ENCODE results near the gene LGR4. TPM values are rescaled to one million over a fixed set of nuclear protein-coding genes. Genes with fewer than 3 reads are reported as not detected.

LGR4 gene
- total RNA-seq, 4 donors from 2014 or later, result 28.7 to 165 (median 120) TPM

DNA sequence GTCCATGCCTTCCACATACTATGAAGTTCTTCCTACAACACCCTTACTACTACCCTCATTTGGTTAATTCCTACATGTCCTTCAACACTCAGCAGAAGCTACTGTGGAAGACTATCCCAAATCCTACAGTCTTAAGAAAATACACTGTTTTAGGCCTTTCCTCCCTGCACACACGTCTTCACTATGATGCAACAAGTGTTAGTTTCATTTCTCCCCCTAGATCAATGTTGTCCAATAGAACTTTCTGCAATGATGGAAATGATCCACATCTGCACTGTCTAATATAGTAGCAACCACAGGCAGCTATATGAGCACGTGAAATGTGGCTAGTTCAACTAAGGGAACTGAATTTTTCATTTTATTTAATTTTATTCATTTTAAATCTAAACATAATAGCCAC, 62.8 kb downstream of the LGR4 start:
- TF ChIP-seq, protein P1, sequence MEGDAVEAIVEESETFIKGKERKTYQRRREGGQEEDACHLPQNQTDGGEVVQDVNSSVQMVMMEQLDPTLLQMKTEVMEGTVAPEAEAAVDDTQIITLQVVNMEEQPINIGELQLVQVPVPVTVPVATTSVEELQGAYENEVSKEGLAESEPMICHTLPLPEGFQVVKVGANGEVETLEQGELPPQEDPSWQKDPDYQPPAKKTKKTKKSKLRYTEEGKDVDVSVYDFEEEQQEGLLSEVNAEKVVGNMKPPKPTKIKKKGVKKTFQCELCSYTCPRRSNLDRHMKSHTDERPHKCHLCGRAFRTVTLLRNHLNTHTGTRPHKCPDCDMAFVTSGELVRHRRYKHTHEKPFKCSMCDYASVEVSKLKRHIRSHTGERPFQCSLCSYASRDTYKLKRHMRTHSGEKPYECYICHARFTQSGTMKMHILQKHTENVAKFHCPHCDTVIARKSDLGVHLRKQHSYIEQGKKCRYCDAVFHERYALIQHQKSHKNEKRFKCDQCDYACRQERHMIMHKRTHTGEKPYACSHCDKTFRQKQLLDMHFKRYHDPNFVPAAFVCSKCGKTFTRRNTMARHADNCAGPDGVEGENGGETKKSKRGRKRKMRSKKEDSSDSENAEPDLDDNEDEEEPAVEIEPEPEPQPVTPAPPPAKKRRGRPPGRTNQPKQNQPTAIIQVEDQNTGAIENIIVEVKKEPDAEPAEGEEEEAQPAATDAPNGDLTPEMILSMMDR (IDR thresholded peaks at IDR 0.05), result no peak
- TF ChIP-seq POLR2A (IDR thresholded peaks at IDR 0.05) (no peak), EP300 (IDR thresholded peaks at IDR 0.05; ENCODE audit: low read depth) (no peak), POLR2AphosphoS5 (IDR thresholded peaks at IDR 0.05) (no peak)
- no peaks in the 10 kb centered on the region for H3K4me1 ChIP-seq
- 82 to 100% methylated on average over 2 of the region's 2 CpGs for WGBS, 2 donors (ENCODE audit: low coverage in 1 of 2)
- no peak for DNase-seq
- no peak overlapping the region for H3K4me3 ChIP-seq
- in situ Hi-C loops (cut with MboI; ENCODE audit: low pct_ligation_motif_present in 1 of 4, low pct_unique_long_range_greater_than_20kb in 1 of 4, low sequenced_read_pairs in 3 of 4) (no loop called here), intact Hi-C loops (cut with DNase I; ENCODE audit: low total_unique reads) (no loop called here)
- H3K9me3 ChIP-seq, result no peaks in the 10 kb centered on the region
- H3K27ac ChIP-seq, result no peak overlapping the region
- no peaks in the 10 kb centered on the region for H3K27me3 ChIP-seq
- H3K36me3 ChIP-seq, result no peaks in the 10 kb centered on the region

DNA sequence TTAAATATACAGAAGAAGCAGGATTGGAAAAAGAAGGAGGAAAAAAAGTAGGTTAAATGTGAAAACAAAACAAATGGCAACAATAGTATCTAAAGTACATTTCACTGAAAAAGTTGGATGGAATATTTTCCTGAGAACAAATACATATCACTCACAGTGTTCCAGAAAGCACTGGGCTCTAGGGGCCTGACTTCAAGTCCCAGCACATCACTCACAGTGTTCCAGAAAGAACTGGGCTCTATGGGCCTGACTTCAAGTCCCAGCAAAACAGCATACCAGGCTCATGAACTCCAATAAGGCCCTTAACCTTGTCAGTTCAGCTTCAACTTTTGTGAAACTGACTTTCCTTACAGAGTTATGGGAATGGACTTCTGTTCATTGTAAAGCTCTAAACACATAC, 63.5 kb downstream of the LGR4 start:
- Histone ChIP-seq H3K27me3 (no peaks in the 10 kb centered on the region), H3K27ac (no peak overlapping the region), H3K9me3 (no peaks in the 10 kb centered on the region), H3K36me3 (no peaks in the 10 kb centered on the region), H3K4me3 (no peak overlapping the region), H3K4me1 (no peaks in the 10 kb centered on the region)
- intact Hi-C loops (cut with DNase I; ENCODE audit: low total_unique reads), result no loop called here
- TF ChIP-seq, protein P1 (IDR thresholded peaks at IDR 0.05), result no peak
- TF ChIP-seq EP300 (IDR thresholded peaks at IDR 0.05; ENCODE audit: low read depth) (no peak), POLR2AphosphoS5 (IDR thresholded peaks at IDR 0.05) (no peak), POLR2A (IDR thresholded peaks at IDR 0.05) (no peak)
- no peak for DNase-seq
- in situ Hi-C loops (cut with MboI; ENCODE audit: low pct_ligation_motif_present in 1 of 4, low pct_unique_long_range_greater_than_20kb in 1 of 4, low sequenced_read_pairs in 3 of 4), result no loop called here

DNA sequence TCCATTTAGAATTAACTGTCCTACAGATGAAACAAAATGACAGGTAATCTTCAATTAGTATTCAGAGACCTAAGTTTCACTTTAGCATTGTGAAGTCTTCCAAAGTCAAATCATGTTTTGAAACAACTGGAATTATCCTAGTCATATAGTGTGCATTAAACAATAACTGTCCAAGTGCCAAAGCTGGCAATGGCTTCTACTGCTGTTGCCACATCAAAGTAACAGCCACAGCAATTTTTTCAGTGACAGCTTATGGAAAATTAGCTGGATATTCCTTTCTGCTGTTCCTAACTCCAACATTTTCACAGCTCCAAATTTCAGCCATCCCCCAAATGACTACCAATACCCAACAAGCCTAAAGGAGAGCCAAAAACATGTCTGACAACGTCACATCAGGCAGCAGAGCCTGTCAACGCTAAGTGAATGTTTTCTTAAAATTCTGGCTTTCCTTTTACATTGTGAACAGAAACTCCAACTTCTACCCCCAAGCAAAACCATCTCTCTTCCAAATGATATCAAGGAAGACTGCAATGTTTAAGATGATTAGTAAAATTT, 64.3 kb downstream of the LGR4 start:
- in situ Hi-C loops (cut with MboI; ENCODE audit: low pct_ligation_motif_present in 1 of 4, low pct_unique_long_range_greater_than_20kb in 1 of 4, low sequenced_read_pairs in 3 of 4) (no loop called here), intact Hi-C loops (cut with DNase I; ENCODE audit: low total_unique reads) (no loop called here)
- Histone ChIP-seq H3K4me1 (peaks cover 0 to under 1% (median under 1%) of the 10 kb centered on the region in 4 donors), H3K27ac (no peak overlapping the region), H3K27me3 (no peaks in the 10 kb centered on the region), H3K36me3 (no peaks in the 10 kb centered on the region), H3K9me3 (no peaks in the 10 kb centered on the region), H3K4me3 (no peak overlapping the region)
- DNase-seq, result no peak
- no peak for TF ChIP-seq POLR2AphosphoS5 (IDR thresholded peaks at IDR 0.05)
- TF ChIP-seq, protein P1 (IDR thresholded peaks at IDR 0.05), result no peak
- no peak for TF ChIP-seq POLR2A (IDR thresholded peaks at IDR 0.05)
- 65 to 86% methylated on average over 2 of the region's 2 CpGs for WGBS, 2 donors (ENCODE audit: low coverage in 1 of 2)

DNA sequence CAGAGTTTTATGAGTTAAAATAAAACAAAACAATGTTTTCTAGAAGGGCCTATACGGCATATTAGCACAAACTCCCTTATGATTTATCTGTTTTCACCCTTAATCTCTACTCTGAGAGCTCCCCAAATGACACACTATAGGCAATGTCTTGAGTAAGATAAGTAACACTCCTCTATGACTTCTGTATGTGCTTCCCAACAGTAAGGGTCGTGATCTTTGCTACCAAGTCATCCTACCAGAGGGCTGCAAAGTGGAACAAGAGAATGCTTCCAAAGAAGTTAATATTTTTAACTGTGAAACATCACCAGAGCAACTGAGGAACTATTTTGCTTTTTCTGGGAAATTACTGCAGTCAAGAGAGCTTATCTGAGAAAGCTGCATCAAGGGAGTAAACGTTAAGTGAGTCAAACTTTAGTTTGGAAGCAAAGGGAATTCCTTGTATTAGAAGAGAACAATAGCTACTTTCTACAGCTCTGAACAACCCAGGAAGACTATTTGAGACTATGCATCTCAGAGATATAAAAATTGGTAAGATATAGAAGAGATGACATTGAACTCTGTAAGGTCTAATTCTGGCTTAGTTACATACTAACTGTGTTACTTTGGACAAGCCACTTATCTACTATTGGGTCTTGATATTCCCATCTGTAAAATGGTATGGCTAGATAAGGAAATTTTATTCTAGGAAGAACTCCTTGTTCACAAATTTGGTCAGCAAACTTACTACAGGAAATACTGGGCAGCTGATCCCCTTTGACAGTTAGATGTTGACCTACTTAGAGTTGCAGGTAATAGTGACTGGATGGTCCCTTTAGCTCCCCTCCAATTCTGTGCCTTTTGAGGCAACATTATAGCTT, 65.9 kb downstream of the LGR4 start:
- H3K27ac ChIP-seq, result no peak overlapping the region
- H3K9me3 ChIP-seq, result no peaks in the 10 kb centered on the region
- 75 to 80% methylated on average over 3 of the region's 3 CpGs for WGBS, 2 donors (ENCODE audit: low coverage in 1 of 2)
- TF ChIP-seq EP300 (IDR thresholded peaks at IDR 0.05; ENCODE audit: low read depth), result no peak
- TF ChIP-seq POLR2A (IDR thresholded peaks at IDR 0.05), result no peak
- TF ChIP-seq, protein P1 (IDR thresholded peaks at IDR 0.05), result no peak
- TF ChIP-seq POLR2AphosphoS5 (IDR thresholded peaks at IDR 0.05), result no peak
- H3K4me1 ChIP-seq, result peaks cover 7 to 16% (median 12%) of the 10 kb centered on the region in 4 donors
- no peak for DNase-seq
- intact Hi-C loops (cut with DNase I; ENCODE audit: low total_unique reads), result no loop called here
- no peak overlapping the region for H3K4me3 ChIP-seq
- no peaks in the 10 kb centered on the region for H3K36me3 ChIP-seq
- H3K27me3 ChIP-seq, result no peaks in the 10 kb centered on the region
- in situ Hi-C loops (cut with MboI; ENCODE audit: low pct_ligation_motif_present in 1 of 4, low pct_unique_long_range_greater_than_20kb in 1 of 4, low sequenced_read_pairs in 3 of 4), result no loop called here
